ENCODE measurements around the gene EML6.
A peak's percentile ranks its signal among the peaks of the same experiment; 100 is the strongest.

The EML6 gene

GRCh38 chr2:54760310-54760709 lies 36.8 kb downstream of the EML6 start:
- DNase-seq = no peak

DNA sequence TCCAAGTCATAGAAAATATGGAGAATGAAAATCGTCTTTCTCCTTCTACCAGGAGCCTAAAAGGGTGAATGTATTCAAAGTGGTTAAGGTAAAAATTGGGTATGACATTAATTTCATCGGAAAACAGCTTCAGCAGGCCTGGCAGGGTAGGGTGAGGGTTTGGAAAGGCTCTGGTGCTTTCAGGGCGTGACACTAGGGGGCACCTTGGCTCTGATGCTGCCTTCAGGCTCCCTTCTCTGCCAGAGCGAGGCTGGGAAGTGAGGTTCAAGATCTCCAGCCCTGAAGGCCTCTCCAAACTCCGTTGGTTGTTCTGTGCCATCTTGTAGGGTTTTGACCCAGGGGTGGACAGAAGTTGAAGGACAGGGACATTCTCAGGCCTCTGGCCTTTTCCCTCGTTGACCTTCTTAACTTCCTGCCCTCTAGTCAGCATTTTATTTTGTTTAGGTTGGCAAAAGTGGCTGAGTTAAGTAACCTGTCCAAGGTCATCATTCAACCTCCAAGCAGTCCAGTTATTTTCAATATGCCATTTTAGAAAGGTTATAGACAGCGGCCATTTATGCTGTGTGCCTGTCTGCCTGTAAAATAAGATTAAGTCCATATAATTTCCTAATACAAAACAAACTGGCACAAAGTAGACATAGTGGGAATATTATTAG lies 40.3 kb downstream of the EML6 start:
- DNase-seq = peak; percentile 26 to 29

DNA sequence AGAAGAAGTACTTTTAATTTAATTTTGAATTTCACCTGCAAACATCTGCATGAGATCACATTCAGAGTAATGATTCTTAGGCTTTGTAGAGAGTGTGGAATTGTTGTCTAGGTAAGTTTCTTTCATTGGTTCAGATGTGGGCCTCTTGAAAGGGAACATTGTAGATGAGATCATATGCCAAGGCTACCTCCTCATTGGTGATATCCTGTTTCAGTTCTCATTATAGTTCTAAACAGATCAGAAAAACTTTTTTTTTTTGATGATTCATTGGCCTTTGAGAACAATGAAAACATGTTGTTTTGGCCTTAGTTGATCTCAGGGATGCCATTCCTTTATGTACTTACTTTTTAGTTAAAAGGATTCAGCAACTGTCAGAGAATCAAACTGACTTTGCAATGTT lies 44.5 kb downstream of the EML6 start:
- no peak for DNase-seq

DNA sequence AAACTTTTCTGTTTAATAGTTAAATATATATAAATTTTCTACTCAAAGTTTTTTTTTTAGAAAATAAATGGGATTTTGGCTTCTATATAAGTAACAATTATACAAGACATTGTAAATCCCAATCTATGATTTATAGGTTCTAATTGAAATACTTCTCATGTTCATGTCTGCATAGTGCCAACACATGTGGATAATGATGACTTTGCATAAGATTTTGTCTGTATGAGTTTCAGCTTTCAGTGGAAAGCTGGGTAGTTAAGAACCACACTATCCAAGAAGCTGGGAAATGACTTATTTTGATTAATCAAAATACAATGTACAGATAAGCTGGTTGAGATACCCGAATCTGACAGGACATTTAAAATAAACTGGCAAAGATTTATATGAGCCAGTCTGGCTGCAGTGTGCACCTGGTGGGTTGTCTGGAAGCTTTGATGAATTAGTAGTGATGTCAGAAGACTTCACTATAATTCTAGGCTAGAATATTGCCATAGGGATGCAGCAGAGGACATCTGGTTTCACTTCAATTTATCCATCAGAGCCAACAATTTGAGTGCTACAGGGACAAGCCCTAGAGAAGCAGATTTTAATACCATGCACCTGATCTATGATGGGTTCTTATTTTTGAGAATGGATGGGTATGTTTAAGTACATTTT lies 45.4 kb downstream of the EML6 start:
- DNase-seq = peak; percentile 57 to 85

DNA sequence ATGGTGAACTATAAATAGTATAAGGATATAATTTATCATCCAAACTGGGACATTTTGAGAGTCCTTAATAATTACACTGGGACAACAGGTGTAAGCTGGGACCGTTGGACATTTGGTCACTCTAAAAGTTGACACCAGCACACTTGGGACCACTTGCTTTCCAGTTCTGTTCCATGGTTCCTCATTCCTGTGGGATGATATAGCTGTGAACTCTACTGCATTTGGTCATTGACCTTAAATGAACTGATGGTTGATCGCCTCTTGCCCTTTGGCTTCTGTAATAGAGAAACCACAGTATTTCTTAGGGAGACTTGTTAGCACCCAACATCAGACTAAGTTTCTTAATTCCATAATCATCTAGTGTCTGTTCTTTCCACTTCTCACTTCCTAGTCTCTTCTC lies 46.7 kb downstream of the EML6 start:
- DNase-seq = no peak

DNA sequence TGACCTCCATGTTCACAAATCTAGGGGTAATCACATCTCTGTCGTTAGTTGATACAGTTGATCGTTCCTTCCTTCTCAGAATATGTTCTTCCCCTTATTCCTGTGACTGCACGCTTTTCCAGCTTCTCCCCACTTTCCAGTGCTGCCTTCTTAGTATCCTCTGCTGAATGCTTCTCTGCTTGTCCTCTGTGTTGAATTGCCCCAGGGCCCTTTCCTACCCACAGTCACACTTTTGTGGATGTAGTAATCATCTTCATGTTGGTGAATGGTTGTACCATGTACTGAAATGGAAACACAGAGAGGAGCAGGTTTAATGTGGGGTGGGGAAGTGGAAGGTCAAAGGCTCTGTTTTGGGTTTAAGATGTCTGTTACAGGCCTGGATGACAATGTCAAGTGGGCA lies 47.2 kb downstream of the EML6 start:
- DNase-seq = no peak

DNA sequence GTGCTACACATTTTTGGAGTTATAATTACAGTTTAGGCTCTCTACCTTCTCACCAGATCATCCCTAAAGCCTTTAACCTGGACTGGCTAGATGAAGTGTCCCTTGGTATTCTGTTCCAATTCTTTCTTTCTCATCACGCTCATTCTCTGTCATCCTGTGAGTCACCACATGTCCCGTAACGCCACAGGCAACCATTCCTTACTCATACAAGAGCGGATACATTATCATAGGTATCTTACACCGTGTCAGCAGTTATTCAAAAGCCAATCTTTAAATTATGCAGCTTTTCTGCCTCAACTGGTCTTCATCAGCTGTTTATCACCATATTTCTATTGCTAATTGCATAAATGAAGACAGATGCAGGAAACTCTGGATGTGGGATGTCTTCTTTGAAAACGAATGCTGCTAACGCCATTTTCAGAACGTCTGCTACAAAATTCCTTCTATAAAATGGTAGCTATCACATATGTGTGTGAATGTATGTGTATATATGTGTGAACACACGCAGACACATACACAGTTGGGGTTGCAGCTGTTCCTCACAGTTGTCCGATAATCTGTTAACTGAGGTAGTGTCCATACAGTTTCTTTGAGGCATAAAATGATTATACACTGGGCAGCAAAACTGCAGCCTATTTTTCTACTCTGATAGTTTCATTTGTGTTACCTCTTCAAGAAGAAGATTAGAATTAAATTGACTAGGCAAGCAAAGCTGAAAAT lies 47.9 kb downstream of the EML6 start:
- DNase-seq = no peak

GRCh38 chr2:54772110-54772509 lies 48.6 kb downstream of the EML6 start:
- no peak for DNase-seq

GRCh38 chr2:54772531-54772930 lies 49.1 kb downstream of the EML6 start:
- DNase-seq = no peak

DNA sequence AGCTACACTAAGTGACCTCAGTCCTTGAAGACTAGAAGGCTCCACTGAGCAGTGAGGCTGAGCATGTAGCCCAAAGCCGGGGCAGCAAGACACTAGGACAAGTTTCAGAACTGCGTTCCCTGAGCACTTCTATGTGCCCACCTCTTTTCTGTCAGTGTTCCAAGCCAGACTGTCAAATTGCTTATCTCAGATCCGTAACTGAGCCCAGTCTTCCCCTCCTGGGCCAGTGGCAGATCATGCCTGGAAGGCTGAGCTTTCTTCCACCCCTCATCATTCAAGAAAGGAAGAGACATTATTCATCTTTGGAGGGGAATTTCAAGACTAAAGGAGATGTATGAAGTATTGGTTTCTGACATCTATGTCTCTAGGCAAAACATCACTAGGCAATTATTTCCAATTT lies 49.8 kb downstream of the EML6 start:
- DNase-seq = no peak

- no peak for DNase-seq
Observed at GRCh38 chr2:54773838-54774237, 50.4 kb downstream of the EML6 start.

GRCh38 chr2:54775710-54776109 lies 52.2 kb downstream of the EML6 start:
- no peak for DNase-seq

GRCh38 chr2:54776494-54776893 lies 53.0 kb downstream of the EML6 start:
- no peak for DNase-seq

GRCh38 chr2:54783349-54783748 lies 59.9 kb downstream of the EML6 start:
- DNase-seq = no peak

DNA sequence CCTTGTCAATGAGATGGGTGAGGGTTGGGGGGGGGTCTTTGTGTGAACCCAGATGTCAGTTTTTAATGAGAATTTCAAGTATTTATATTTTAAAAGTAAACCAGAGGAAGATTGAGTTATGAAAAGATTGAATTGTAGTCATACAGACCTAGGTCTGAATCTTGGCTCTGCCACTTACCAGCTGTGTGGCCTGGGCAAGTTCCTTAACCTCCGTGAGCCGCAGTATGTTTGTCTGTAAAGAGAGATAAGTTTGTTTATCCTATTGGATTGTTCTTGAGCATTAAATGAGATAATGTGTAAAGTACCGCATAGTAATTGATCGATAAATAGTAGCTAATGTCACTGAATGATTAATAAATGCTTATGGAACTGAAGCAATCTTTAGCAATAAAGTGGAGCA lies 63.8 kb downstream of the EML6 start:
- no peak for DNase-seq

DNA sequence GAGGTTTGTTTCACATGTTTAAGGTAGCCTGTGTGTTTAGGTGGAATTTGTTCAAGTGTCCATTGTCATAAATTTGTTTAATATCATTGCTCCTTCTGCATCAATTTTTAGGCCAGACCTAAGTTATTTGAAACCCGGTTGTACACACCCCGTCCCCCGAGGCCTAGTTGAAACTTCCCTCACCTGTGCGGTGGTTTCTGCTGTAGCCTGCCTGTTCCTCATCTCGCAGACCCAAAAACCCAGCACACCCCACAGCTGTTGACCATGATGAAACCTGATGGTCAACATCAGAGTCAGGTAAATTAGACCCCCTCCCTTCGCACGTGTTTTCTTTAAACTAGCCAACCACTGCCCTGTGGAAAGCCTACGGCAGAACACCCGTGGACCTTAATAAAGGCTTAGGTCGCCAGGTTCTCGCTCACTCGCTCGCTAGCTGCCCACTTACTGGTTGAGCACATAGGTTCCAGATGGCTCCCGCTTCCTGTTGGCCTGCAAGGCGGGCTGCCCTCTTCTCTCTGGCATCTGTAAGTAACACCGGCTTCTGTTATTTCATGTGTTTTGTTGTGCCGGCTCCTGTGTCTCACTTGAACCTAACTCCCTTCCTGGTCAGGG lies 64.4 kb downstream of the EML6 start:
- DNase-seq = no peak

GRCh38 chr2:54789878-54790277 lies 66.4 kb downstream of the EML6 start:
- DNase-seq = no peak

DNA sequence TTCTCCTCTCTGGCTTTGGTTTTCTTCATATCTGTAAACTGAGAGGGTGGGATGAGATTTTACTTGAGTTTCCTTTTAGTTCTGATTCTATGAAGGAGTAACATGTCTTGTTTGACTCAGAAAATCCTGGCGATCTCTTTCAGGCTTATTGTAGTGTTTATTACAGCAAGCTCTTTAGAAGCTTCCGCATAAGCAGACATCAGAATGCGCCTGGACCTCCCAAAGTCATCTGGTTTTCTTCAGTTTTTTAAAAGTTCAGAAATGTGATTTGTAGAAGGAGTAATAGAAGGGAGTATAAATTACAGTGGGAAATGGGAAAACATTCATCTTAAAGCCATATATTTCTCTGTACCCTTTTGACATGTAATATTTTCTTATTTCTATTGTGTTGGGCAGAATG lies 68.4 kb downstream of the EML6 start:
- DNase-seq = no peak

GRCh38 chr2:54797307-54797706 lies 73.8 kb downstream of the EML6 start:
- DNase-seq = no peak

DNA sequence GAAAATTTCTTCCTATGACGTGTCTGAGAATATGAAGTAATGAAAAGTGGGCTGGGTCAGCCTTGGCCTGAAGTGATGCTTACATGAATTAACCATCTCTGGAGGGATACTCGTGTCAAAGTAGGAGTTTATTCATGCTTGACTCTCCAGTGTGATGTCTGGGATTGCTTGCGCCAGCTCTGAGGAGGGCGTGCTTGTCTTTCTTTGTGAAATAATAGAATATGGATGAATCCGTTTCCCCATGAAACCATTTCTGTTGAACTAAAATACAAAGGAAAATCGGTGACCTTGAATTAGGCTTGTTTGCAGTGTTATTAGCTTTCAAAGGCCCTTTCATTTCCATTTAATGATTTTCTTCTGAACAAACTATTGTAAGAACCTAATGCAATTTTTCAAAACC lies 77.9 kb downstream of the EML6 start:
- DNase-seq = peak in 1 of 2 experiments; percentile 50

DNA sequence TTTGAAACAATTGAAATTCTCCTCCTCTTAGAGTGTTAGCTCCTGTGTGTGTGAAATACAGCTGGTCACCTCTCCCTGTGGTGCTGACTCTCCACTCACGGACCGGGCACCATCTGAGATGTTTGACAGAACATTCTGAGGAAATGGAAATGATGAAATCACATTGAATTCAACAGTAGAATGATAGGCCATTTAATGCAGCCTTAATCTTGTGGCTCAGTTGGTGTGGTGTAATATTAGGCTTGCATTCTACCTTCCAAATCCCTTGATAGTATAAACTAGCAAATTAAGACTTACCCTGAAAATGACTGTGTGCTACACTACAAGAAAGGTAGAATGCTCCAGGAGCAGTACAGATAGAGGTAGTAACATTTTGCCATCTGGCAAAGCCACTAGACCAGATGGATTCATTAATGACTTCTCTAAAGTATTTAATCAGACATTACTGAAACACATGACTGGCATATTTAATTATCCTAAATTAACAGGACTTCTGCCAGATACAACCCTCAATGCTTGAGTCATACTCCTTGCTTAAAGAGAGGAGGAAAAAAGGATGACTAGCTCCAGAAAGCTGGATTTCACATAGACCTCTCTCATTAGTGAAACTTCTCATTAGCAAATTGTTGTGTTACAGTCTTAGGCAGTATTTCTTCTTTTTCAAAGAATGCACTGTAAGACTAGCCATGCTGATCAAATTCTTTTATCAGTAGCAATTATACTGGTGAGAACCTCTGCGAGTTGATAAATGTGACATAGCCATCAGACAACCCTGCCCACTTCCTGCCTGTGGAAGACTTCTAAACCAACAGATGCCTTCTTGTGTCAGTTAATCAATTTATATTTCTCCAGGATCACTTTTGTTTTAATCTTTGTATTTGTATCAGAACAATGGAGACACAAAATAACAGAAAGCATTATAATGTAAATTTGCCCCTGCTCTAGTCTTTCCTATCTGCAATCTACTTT lies 80.6 kb downstream of the EML6 start:
- no peak for DNase-seq

DNA sequence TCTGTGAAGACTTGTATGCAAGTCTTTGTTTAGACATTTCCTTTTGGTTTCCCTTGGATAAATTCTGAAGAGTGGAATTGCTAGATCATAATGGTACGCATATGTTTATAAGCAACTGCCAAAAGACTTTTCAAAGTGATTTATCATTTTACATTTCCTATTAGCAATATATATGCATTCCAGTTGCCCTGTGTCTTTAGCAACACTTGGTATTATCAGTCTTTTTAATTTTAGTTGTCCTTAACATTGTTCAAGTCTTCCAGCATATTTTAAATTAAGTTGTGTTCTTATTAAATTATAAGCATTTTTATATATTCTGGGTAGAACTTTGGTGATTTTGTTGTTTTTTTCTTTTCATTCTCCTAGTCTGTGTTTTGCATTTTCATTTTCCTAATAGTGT lies 81.8 kb downstream of the EML6 start:
- no peak for DNase-seq

GRCh38 chr2:54806975-54807374 lies 83.5 kb downstream of the EML6 start:
- no peak for DNase-seq

Data from NCI-H2081 (cell line).